ENCODE results near the gene SENP5. TPM values are rescaled to one million over a fixed set of nuclear protein-coding genes. Genes with fewer than 3 reads are reported as not detected.
"Not testable (repeated sequence)": the region's sequence is repeated elsewhere in the genome, so short reads cannot be mapped to it uniquely, and the experiment has no call there.

The SENP5 gene
- total RNA-seq, 1 donor from 2014 or later, result 41.1 TPM

DNA sequence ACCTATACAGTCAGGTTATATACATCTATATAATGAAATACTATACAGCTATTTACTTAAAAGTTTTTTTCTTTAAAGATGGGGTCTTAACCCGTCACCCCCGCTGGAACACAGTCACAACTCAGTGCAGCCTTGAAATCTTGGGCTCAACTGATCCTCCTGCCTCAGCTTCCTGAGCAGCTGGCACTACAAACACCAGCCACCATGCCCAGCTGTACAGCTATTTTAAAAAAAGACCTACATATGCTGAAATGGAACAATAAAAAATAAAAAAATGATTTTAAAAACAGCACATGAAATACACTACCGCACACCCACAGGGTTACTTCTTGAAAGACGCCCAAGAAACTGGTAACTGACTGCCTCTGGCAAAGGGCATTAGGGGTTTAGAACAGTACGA lies 70.9 kb downstream of the SENP5 start:
- intact Hi-C loops (cut with micrococcal nuclease), result no loop called here

DNA sequence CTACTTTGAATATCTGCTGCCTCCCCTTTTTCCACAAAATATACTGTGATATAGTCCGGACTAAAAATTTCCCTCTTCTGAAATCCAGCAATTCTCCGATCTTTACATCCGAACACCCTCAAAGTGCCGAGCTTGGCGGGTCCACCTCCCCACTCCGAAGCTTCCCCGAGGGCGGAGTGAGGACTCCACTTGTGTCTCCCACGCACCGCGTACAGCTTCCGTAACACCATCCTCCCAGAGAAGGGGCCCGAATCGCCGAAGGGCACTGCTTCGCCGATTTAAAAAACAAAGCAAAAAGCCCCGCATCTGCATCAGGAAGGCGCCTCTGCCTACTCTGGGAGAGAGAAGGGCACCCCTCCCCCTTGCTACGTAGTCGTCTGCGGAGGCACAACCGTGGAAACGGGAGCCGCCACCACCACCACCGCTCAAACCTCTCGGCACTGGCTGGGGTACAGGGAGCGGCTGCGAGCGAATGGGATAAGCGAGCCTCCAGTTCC lies 74.1 kb downstream of the SENP5 start:
- intact Hi-C loops (cut with micrococcal nuclease), result loop anchor here (1.0 to 2.0 kb wide), 10 partner anchors 27 to 438 kb away; partner anchors contain the start of genes CEP19, FBXO45, PAK2 and PIGX

DNA sequence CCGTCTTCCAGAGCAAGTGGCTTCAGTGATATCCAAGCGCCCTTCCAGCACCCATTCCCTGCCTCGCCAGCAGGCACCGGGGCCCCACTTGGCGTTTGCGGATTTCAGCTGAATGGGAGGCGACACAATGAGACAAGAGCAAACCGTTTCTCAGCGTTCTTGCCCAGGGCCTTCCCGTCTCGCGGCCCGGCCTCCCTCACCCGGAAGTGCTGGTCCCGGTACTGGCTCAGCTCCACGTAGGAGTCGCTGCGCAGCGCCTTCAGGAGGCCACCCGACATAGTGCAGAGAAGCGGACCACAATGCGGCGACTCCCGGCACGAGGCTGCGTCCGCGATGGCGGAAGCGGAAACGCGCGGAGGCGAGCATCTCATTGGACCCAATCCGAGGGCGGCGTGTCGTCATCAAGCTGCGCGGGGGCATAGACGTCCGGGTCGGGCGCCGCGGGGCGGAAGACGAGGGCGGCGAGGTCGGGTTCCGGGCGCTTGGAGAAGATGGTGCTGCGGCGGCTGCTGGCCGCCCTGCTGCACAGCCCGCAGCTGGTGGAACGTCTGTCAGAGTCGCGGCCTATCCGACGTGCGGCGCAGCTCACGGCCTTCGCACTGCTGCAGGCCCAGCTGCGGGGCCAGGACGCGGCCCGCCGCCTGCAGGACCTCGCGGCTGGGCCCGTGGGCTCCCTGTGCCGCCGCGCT lies 74.7 kb downstream of the SENP5 start, which contains the start of gene NCBP2:
TSS of gene NCBP2 (minus strand) at position 303 of the 689 bp plus-strand sequence. CDS start at position 278, 25 bp downstream.
- intact Hi-C loops (cut with micrococcal nuclease), result loop anchor here (1.0 to 2.0 kb wide), 10 partner anchors 26 to 439 kb away; partner anchors contain the start of genes CEP19, FBXO45, PAK2 and PIGX

DNA sequence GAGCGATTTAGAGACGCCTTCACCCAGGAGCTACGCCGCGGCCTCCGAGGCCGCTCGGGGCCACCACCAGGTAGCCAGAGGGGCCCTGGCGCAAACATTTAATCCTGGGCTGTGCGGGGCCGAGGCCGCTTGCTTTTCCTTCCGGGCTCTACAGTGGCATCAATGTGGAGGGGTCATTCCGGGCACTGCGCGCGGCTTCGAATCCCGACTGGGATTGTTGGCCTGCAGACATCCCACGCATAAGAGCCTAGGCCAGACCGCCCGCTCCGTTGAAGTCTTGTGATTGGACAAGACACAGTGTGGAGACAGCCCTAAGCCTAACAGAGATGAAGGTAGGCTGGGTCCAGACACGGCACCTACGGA lies 75.2 kb downstream of the SENP5 start:
- intact Hi-C loops (cut with micrococcal nuclease), result loop anchor here (1.0 to 2.0 kb wide), 10 partner anchors 25 to 440 kb away; partner anchors contain the start of genes CEP19, FBXO45, PAK2 and PIGX

DNA sequence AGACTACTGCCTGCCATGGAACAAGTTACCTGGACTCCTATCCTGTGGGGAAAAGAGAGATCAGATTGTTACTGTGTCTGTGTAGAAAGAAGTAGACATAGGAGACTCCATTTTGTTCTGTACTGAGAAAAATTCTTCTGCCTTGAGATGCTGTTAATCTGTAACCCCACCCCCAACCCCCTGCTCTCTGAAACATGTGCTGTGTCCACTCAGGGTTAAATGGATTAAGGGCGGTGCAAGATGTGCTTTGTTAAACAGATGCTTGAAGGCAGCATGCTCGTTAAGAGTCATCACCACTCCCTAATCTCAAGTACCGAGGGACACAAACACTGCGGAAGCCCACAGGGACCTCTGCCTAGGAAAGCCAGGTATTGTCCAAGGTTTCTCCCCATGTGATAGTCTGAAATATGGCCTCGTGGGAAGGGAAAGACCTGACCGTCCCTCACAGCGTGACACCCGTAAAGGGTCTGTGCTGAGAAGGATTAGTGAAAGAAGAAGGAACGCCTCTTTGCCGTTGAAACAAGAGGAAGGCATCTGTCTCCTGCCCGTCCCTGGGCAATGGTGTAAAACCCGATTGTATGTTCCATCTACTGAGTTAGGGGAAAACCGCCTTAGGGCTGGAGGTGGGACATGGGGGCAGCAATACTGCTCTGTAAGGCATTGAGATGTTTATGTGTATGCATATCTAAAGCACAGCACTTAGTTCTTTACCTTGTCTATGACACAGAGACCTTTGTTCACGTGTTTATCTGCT lies 76.5 kb downstream of the SENP5 start:
- intact Hi-C loops (cut with micrococcal nuclease), result not testable (repeated sequence)

DNA sequence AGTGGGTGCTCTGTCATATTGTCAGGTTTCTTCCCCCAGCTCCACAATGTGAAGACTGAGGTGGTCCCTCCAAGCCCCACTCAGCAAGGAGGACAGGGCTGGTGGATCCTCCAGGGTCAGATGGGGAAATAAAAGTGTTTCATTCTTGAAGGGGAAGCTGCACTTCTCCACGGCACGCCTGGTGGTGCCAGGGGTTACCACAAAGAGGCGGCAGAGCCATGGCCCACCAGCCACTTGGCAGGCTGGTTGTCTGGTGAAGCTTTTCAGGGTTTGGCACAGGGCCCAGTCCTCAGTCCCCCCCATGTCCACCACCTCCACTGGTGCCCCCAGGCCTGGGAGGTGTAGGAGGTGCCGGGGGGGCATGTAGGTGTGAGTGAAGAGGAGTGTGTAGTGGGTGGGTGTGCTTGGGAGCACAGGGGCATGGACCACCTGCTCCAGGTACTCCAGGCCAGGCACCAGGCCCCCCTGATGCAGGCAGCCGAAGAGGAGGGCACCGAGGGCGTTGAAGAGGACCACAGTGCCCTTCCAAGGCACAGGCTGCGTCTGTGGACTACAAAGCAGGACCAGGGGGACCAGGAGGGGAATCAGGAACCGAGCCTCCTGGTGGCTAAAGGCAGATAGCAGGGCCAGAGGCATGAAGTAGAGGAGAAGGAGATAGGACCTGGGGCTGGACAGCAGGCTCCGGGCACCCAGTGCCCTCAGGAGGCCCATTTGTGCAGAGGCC lies 79.6 kb downstream of the SENP5 start:
- intact Hi-C loops (cut with micrococcal nuclease), result no loop called here

DNA sequence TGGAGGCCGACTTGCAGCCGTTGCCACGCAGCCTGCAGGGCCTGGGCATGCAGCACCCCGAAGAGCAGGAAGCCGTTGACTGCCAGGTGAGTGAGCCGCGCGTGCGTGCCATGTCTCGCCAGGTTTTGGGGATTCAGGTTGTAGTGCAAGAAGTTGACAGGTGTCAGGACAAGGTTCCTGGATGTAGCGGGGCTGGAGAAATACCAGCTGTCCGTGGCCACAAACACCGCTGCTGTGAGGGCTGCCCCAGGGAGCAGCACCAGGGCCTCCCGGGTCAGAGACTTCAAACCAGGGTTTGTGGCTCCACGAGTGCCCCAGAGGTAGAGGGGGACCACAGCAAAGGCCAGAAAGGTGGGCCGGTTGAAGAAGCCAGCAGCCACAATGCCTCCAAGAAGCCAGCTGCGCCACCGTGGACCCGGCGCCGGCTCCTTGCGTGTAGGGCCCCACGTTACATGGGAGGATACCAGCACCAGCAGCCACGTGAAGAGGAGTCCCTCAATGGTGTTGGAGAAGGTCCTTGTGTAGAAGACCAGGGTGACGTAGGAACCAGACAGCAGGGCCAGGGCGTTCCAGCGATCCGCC lies 80.2 kb downstream of the SENP5 start:
- intact Hi-C loops (cut with micrococcal nuclease), result no loop called here

DNA sequence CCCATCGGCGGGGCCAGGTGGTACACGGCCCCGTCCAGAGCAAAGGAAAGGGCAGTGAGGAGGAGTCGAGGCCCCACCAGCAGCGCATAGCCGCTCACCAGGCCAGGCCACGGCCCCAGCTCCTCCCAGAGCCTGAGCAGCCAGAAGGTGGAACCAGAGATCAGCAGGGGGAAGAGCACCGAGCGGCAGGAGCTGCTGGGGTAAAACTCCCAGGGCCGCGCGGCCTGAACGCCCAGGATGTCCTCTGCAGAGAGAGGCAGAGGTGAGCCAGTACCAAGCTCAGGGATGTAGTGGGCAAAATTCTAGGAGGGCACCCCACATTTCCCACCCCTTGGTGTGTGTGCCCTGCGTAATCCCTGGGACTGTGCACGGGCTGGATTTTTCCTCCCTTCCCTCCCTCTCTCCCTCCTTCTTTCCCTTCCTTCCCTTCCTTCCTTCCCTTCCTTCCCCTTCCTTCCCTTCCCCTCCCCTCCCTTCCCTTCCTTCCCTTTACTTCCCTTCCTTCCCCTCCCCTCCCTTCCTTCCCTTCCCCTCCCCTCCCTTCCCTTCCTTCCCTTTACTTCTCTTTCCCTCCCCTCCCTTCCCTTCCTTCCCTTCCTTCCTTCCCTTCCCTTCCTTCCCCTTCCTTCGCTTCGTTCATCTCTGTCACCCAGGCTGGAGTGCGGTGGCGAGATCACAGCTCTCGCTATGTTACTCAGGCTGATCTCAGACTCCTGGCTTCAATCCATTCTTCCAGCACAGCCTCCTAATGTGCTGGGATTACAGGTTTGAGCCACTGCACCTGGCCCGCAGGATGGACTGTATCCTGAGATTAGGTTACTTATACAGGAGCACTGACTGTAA lies 80.9 kb downstream of the SENP5 start:
- intact Hi-C loops (cut with micrococcal nuclease), result no loop called here

DNA sequence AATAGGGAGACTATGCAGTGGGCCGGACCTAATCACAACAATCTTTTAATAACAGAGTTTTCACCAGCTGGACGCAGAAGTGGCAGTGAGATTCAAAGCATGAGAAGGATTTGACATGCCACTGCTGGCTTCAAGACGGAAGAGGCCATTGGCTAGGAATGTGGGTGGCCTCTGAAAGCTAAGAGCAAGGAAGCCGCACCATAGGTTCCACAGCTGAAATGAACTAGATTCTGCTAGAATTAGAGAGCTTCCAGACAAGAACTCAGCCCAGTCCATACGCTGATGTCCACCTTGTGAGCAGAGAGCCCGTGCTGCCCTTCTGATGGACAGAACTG lies 81.5 kb downstream of the SENP5 start:
- intact Hi-C loops (cut with micrococcal nuclease), result no loop called here

DNA sequence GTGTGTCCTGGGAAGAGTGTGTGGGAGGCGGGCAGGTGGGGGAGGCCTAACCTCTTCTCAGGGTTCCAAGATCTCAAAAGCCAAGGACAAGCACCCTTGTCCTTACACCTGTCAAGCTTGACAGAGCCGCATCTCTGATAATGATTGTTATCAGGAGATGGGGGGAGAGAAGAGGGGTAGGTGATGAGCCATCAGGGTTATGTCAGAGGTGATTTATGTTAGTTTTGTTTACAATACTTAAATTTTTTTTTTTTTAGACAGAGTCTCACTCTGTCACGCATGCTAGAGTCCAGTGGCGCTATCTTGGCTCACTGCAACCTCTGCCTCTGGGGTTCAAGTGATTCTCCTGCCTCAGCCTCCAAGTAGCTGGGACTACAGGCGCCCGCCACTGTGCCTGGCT lies 82.0 kb downstream of the SENP5 start:
- intact Hi-C loops (cut with micrococcal nuclease), result no loop called here

DNA sequence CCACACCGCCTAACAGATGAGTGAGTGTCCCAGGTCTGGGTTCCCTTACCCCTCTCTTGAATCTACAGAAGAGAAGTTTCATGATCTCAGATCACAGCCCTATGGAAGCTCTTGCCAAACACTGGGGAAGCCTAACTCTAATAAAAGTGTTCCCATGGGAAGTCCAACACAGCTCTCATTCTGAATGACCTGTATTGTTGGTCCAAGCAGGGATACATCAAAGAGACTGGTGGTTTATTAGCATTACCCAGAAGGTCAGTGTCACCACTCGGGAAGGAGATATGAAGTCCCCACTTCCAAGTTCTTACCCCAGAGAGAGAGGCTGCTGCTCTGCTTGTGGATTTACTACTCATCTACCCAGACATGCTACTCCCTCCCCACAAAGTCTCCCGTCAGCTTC lies 83.7 kb downstream of the SENP5 start:
- intact Hi-C loops (cut with micrococcal nuclease), result no loop called here

DNA sequence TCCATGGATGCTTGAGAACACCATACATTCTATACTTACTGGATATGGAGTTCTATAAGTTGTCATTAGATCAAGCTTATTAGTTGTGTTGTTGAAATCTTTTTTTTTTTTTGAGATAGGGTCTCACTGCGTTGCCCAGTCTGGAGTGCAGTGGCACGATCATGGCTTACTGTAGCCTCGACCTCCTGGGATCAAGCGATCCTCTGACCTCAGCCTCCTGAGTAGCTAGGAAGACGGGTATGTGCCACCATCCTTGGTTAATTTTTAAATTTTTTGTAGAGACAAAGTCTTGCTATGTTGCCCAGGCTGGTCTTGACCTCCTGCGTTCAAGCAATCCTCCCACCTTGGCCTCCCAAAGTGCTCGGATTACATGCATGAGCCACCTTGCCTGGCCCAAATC lies 87.1 kb downstream of the SENP5 start:
- intact Hi-C loops (cut with micrococcal nuclease), result no loop called here

DNA sequence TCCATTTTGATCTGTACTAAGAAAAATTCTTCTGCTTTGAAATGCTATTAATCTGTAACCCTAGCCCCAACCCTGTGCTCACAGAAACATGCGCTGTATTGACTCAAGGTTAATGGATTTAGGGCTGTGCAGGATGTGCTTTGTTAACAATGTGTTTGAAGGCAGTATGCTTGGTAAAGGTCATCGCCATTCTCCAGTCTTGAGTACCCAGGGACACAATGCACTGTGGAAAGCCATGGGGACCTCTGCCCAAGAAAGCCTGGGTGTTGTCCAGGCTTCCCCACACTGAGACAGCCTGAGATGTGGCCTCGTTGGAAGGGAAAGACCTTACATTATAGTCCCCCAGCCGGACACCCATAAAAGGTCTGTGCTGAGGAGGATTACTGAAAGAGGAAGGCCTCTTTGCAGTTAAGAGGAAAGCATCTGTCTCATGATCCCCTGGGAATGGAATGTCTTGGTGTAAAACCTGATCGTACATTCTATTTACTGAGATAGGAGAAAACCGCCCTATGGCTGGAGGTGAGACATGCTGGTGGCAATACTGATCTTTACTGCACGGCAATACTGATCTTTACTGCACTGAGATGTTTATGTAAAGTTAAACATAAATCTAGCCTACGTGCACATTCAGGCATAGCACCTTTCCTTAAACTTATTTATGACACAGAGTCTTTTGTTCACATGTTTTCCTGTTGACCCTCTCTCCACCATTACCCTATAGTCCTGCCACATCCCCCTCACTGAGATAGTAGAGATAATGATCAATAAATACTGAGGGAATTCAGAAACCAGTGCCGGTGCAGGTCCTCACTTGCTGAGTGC lies 94.6 kb downstream of the SENP5 start:
- intact Hi-C loops (cut with micrococcal nuclease), result loop anchor here (10.0 kb wide), 1 partner anchor 428 kb away; no protein-coding TSS in a partner anchor

DNA sequence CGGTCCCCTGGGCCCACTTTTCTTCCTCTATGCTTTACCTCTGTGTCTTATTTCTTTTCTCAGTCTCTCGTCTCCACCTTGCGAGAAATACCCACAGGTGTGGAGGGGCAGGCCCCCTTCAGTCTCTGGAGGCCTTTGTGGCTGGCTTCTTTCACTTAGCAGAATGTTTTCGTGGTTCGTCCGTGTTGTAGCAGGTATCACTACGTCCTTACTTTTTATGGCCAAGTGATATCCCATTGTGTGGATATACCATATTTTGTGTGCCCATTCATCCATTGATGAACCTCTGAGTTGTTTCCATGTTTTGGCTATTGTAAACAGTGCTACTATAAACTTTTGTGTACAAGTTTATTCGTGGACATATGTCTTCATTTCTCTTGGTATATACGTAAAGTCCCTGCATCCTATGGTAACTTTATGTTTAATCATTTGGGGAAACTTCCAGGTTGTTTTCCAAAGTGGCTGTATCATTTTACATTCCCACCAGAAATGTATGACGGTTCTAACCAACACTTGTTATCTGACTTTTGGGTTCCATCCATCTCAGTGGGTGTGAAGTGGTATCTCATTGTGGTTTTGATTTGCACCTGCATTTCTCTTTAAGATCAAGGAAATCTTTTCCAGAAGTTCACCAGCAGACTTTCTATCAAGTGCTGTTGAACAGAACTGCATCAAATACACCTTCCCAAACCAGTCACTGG lies 95.4 kb downstream of the SENP5 start:
- intact Hi-C loops (cut with micrococcal nuclease), result loop anchor here (10.0 kb wide), 1 partner anchor 428 kb away; no protein-coding TSS in a partner anchor

DNA sequence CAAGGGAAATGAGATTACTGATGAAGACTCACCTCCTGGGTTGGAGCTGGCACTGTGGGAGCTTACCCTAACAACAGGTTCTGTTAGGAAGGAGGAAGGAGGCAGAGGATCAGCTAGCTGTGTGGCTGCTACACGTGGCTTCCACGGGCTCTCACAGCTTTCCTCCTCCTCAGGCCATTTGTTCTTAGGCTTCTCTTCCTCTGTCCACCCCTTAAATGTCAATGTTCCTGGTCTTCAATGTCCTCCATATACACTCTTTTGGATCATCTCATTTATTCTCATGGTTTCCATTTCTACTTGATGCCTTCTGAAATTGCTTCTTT lies 95.9 kb downstream of the SENP5 start:
- intact Hi-C loops (cut with micrococcal nuclease), result loop anchor here (10.0 kb wide), 1 partner anchor 429 kb away; no protein-coding TSS in a partner anchor

DNA sequence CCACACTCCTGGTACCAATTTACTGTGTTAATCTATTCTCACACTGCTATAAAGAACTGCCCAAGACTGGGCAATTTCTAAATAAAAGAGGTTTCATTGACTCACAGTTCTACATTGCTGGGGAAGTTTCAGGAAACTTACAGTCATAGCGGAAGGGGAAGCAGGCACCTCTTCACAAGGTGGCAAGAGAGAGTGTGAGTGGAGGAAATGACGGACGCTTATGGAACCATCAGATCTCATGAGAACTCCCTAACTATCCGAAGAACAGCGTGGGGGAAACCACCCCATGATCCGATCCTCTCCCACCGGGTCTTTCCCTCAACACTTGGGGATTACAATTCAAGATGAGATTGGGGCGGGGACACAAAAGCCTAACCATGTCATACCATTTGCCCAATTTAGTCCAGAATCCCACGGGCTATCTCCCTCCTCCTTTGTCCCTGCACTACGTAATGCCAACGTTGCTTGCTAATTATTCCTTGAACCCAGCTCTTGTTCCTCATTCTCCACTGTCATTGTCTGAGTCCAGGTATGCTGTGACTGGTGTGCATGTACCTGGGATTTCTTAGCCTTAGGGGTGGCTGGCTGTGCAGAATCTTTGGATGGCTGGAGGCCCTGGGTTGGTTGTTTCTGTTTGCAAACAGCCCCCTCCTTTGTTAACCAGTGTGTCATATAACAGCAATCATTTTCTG lies 97.5 kb downstream of the SENP5 start:
- intact Hi-C loops (cut with micrococcal nuclease), result loop anchor here (10.0 kb wide), 1 partner anchor 430 kb away; no protein-coding TSS in a partner anchor

DNA sequence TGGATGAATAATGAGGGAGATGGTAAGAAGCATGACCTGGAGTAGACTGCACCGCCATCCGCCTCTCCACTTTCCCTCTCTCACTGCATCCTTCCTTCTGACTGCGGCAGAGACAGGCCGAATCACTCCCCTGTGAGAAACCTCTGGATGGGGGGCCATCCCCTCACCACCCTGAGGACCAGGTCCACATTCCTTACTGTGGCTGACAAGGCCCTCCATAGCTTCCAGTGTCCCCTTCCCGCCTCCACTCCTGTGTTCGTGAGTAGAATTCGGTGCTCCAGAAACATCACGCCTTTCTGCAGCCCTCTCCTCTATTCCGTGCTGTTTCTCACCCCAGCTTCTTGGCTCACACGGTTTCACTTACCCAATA lies 98.1 kb downstream of the SENP5 start:
- intact Hi-C loops (cut with micrococcal nuclease), result loop anchor here (10.0 kb wide), 1 partner anchor 431 kb away; no protein-coding TSS in a partner anchor
